H9 (cell line): ENCODE measurements around the gene LIN7A. TPM values are rescaled to one million over a fixed set of nuclear protein-coding genes. Genes with fewer than 3 reads are reported as not detected.
A peak's percentile ranks its signal among the peaks of the same experiment; 100 is the strongest.

ENCODE experiments used
- DNase-seq: peaks from one replicate; pipeline ENCODE4 v3.0.0-alpha.2; 2017
- H2AFZ ChIP-seq: one replicate; pipeline ENCODE4 v1.6.1; 2013; ENCODE audit warnings: mild to moderate bottlenecking, low read length, control low read depth, moderate library complexity
- H2AK5ac ChIP-seq: 2 replicates; pipeline ENCODE4 v1.6.1; 2013; ENCODE audit warnings: low read length, control low read depth, mixed read lengths; ENCODE audit not compliant: insufficient read length
- H2BK120ac ChIP-seq: one replicate; pipeline ENCODE4 v1.6.1; 2013; ENCODE audit warnings: low read depth, mild to moderate bottlenecking, low read length, control low read depth, inconsistent platforms; ENCODE audit not compliant: poor library complexity, severe bottlenecking
- H2BK12ac ChIP-seq: 2 replicates; pipeline ENCODE4 v1.6.1; 2013; ENCODE audit warnings: low read length, control low read depth, mixed read lengths, low read depth; ENCODE audit not compliant: insufficient read length
- H2BK15ac ChIP-seq: 2 replicates; pipeline ENCODE4 v1.6.1; 2013; ENCODE audit warnings: low read depth, low read length, control low read depth
- H2BK20ac ChIP-seq: one replicate; pipeline ENCODE4 v1.6.1; 2013; ENCODE audit warnings: low read depth, mild to moderate bottlenecking, low read length, control low read depth, inconsistent platforms; ENCODE audit not compliant: poor library complexity, severe bottlenecking
- H2BK5ac ChIP-seq: 2 replicates; pipeline ENCODE4 v1.6.1; 2013; ENCODE audit warnings: low read length, control low read depth, mixed read lengths; ENCODE audit not compliant: insufficient read length
- H3K14ac ChIP-seq: 2 replicates; pipeline ENCODE4 v1.6.1; 2013; ENCODE audit warnings: low read length, control low read depth; ENCODE audit not compliant: insufficient read depth
- H3K18ac ChIP-seq: 2 replicates; pipeline ENCODE4 v1.6.1; 2013; ENCODE audit warnings: low read depth, mild to moderate bottlenecking, mixed read lengths, low read length, control low read depth; ENCODE audit not compliant: insufficient read length
- H3K23ac ChIP-seq: 2 replicates; pipeline ENCODE4 v1.6.1; 2013; ENCODE audit warnings: low read length, control low read depth, mixed read lengths, low read depth; ENCODE audit not compliant: insufficient read length
- H3K23me2 ChIP-seq: 2 replicates; pipeline ENCODE4 v1.6.1; 2013; ENCODE audit warnings: low read depth, mild to moderate bottlenecking, mixed read lengths, low read length, control low read depth; ENCODE audit not compliant: insufficient read length, poor library complexity, severe bottlenecking
- H3K27ac ChIP-seq: 2 replicates; pipeline ENCODE4 v1.5.1; 2013; ENCODE audit warnings: low read length, control low read depth, mixed read lengths, low read depth; ENCODE audit not compliant: insufficient read length
- H3K27me3 ChIP-seq: 2 replicates; pipeline ENCODE4 v1.6.1; 2013; ENCODE audit warnings: low read length, control low read depth, inconsistent platforms; ENCODE audit not compliant: insufficient read depth
- H3K4ac ChIP-seq: 2 replicates; pipeline ENCODE4 v1.6.1; 2013; ENCODE audit warnings: low read depth, mild to moderate bottlenecking, control low read depth, inconsistent platforms, low read length, moderate library complexity
- H3K4me1 ChIP-seq: 2 replicates; pipeline ENCODE4 v1.6.1; 2013; ENCODE audit warnings: low read length, control low read depth, inconsistent platforms; ENCODE audit not compliant: insufficient read depth
- H3K4me2 ChIP-seq: 2 replicates; pipeline ENCODE4 v1.6.1; 2013; ENCODE audit warnings: low read length, control low read depth, mixed read lengths; ENCODE audit not compliant: insufficient read length, insufficient read depth
- H3K56ac ChIP-seq: 2 replicates; pipeline ENCODE4 v1.6.1; 2013; ENCODE audit warnings: low read depth, mild to moderate bottlenecking, mixed read lengths, low read length, control low read depth; ENCODE audit not compliant: insufficient read length
- H3K79me1 ChIP-seq: 2 replicates; pipeline ENCODE4 v1.6.1; 2013; ENCODE audit warnings: low read depth, mild to moderate bottlenecking, moderate library complexity, low read length, control low read depth, inconsistent platforms; ENCODE audit not compliant: insufficient read depth, poor library complexity, severe bottlenecking
- H3K79me2 ChIP-seq: 2 replicates; pipeline ENCODE4 v1.6.1; 2013; ENCODE audit warnings: low read length, control low read depth, inconsistent platforms; ENCODE audit not compliant: insufficient read depth
- H3K9ac ChIP-seq: 2 replicates; pipeline ENCODE4 v1.6.1; 2013; ENCODE audit warnings: low read length, control low read depth, mixed read lengths; ENCODE audit not compliant: insufficient read length; ENCODE audit errors: extremely low read depth
- H3K9me3 ChIP-seq: one replicate; pipeline ENCODE4 v1.6.1; 2013; ENCODE audit warnings: low read depth, low read length, inconsistent platforms; ENCODE audit not compliant: control insufficient read depth
- H3T11ph ChIP-seq: one replicate; pipeline ENCODE4 v1.6.1; 2013; ENCODE audit warnings: mild to moderate bottlenecking, low read length, control low read depth, inconsistent platforms
- H4K20me1 ChIP-seq: one replicate; pipeline ENCODE4 v1.6.1; 2013; ENCODE audit not compliant: control insufficient read depth, insufficient read length, insufficient read depth
- H4K5ac ChIP-seq: 2 replicates; pipeline ENCODE4 v1.6.1; 2013; ENCODE audit warnings: low read depth, mild to moderate bottlenecking, mixed read lengths, low read length, control low read depth; ENCODE audit not compliant: insufficient read length
- H4K8ac ChIP-seq: replicated peaks from 2 replicates; pipeline ENCODE4 v1.6.1; 2013; ENCODE audit warnings: low read length, control low read depth, mixed read lengths, low read depth; ENCODE audit not compliant: insufficient read length
- H4K91ac ChIP-seq: 2 replicates; pipeline ENCODE4 v1.6.1; 2013; ENCODE audit warnings: low read depth, mild to moderate bottlenecking, moderate library complexity, mixed read lengths, low read length, control low read depth; ENCODE audit not compliant: insufficient read length
- H3K27ac Mint-ChIP-seq, 3 experiments: 2 replicates in 2 of 3; 3 replicates in 1 of 3; pipeline ENCODE4 v1.8.0; 2020 to 2021; ENCODE audit warnings: mixed read lengths in 3 of 3, mild to moderate bottlenecking in 1 of 3, moderate library complexity in 1 of 3
- H3K27me3 Mint-ChIP-seq: 2 replicates; pipeline ENCODE4 v1.8.0; 2021; ENCODE audit warnings: low read depth, mild to moderate bottlenecking, moderate library complexity, mixed read lengths
- H3K36me3 Mint-ChIP-seq, 3 experiments: 2 replicates in 2 of 3; 3 replicates in 1 of 3; pipeline ENCODE4 v1.8.0; 2020 to 2021; ENCODE audit warnings: low read depth in 3 of 3, mixed read lengths in 3 of 3; ENCODE audit not compliant: insufficient read depth in 1 of 3
- H3K4me1 Mint-ChIP-seq, 2 experiments: 2 replicates each; pipeline ENCODE4 v1.8.0; 2020; ENCODE audit warnings: mixed read lengths in 2 of 2
- H3K4me3 Mint-ChIP-seq, 2 experiments: 2 replicates in 1 of 2; 3 replicates in 1 of 2; pipeline ENCODE4 v1.8.0; 2020 to 2021; ENCODE audit warnings: mild to moderate bottlenecking in 2 of 2, mixed read lengths in 2 of 2, moderate library complexity in 1 of 2
- H3K9me3 Mint-ChIP-seq, 2 experiments: 2 replicates in 1 of 2; 3 replicates in 1 of 2; pipeline ENCODE4 v1.8.0; 2020; ENCODE audit warnings: mild to moderate bottlenecking in 2 of 2, mixed read lengths in 2 of 2, moderate library complexity in 1 of 2
- WGBS: extraction: QIAGEN DNeasy Blood & Tissue Kit; methylation state at CpG from one replicate; pipeline ENCODE4 v1.1.7; 2013; ENCODE audit warnings: missing lambda C conversion rate, low lambda C conversion rate, mixed read lengths; ENCODE audit not compliant: insufficient read length; ENCODE audit errors: extremely low coverage; 5-methylcytosine and 5-hydroxymethylcytosine counted together
- total RNA-seq: library from RNA; stranded (reverse); gene quantifications from 2 replicates; pipeline ENCODE4 v1.2.1, GENCODE V29; 2021
- TF ChIP-seq, protein P1 (sequence below): fragments of 200-600 bp; sonication (generic); conservative IDR thresholded peaks from 3 replicates; pipeline ENCODE4 v1.8.0; 2021; ENCODE audit warnings: antibody characterized with exemption, mild to moderate bottlenecking

Gene LIN7A
- total RNA-seq, 1 experiment from 2014 or later = 18.3 TPM

DNA sequence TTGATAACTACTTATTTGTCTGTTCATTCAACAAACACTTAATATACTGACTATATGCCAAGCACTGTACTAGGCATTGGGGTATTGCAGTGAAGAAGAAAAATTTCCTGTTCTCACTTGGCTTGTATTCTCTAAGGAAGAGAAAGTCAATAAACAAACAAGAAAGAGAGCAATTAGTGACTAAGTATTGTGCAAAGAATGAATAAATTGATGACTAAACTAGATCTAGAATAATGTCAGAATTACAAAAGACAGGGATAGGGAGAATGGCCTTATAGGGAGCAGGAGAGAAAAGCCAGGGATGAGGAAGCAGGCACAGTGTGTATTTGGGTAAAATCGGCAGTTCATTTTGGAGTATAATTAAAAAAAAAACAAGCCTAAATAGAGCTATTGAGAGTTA, 4.2 kb upstream of the LIN7A start:
- no peak overlapping the region; a peak in 1 of 5 replicates for H3K4me3 Mint-ChIP-seq
- TF ChIP-seq, protein P1, sequence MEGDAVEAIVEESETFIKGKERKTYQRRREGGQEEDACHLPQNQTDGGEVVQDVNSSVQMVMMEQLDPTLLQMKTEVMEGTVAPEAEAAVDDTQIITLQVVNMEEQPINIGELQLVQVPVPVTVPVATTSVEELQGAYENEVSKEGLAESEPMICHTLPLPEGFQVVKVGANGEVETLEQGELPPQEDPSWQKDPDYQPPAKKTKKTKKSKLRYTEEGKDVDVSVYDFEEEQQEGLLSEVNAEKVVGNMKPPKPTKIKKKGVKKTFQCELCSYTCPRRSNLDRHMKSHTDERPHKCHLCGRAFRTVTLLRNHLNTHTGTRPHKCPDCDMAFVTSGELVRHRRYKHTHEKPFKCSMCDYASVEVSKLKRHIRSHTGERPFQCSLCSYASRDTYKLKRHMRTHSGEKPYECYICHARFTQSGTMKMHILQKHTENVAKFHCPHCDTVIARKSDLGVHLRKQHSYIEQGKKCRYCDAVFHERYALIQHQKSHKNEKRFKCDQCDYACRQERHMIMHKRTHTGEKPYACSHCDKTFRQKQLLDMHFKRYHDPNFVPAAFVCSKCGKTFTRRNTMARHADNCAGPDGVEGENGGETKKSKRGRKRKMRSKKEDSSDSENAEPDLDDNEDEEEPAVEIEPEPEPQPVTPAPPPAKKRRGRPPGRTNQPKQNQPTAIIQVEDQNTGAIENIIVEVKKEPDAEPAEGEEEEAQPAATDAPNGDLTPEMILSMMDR = no peak

More for the DNA sequence above, 4.2 kb upstream of the LIN7A start:
- WGBS = no CpG with 5 or more reads among the region's 1 CpG
- no peak overlapping the region for H2AFZ ChIP-seq
- 0 out of 2 replicates have a peak, but pooled peaks cover 3% of the 10 kb centered on the region for H3K4me1 ChIP-seq
- H3T11ph ChIP-seq = no peak overlapping the region
- H3K27ac ChIP-seq = no peak overlapping the region
- no peak for DNase-seq
- Mint-ChIP-seq H3K9me3 (no peaks in the 10 kb centered on the region), H3K27ac (peak overlapping the region in 1 of 3 experiments; percentile 14; a peak in 1 of 7 replicates), H3K27me3 (peaks cover 9% of the 10 kb centered on the region), H3K36me3 (no peaks in the 10 kb centered on the region; a peak in 1 of 7 replicates), H3K4me1 (peaks cover 22 to 25% of the 10 kb centered on the region in 2 experiments)
- no peaks in the 10 kb centered on the region for H3K9me3 ChIP-seq
- no peak overlapping the region for H2BK5ac ChIP-seq
- no peak overlapping the region for H3K23ac ChIP-seq
- H2BK15ac ChIP-seq = no peak overlapping the region
- no peak overlapping the region for H3K18ac ChIP-seq
- H3K56ac ChIP-seq = no peak overlapping the region
- no peak overlapping the region for H3K14ac ChIP-seq
- no peaks in the 10 kb centered on the region for H4K20me1 ChIP-seq
- no peak overlapping the region for H2AK5ac ChIP-seq
- no peak overlapping the region for H4K5ac ChIP-seq
- H3K9ac ChIP-seq = no peak overlapping the region
- peaks cover 4% of the 10 kb centered on the region for H3K23me2 ChIP-seq
- no peaks in the 10 kb centered on the region for H3K27me3 ChIP-seq
- H2BK120ac ChIP-seq = no peak overlapping the region
- H4K8ac ChIP-seq = no peak overlapping the region
- H3K79me2 ChIP-seq = no peaks in the 10 kb centered on the region
- no peak overlapping the region for H2BK20ac ChIP-seq
- H3K79me1 ChIP-seq = no peaks in the 10 kb centered on the region
- no peak overlapping the region for H4K91ac ChIP-seq
- H3K4ac ChIP-seq = no peak overlapping the region
- no peak overlapping the region for H3K4me2 ChIP-seq
- no peak overlapping the region for H2BK12ac ChIP-seq
